ENCODE results near the gene FTH1.

The FTH1 gene

DNA sequence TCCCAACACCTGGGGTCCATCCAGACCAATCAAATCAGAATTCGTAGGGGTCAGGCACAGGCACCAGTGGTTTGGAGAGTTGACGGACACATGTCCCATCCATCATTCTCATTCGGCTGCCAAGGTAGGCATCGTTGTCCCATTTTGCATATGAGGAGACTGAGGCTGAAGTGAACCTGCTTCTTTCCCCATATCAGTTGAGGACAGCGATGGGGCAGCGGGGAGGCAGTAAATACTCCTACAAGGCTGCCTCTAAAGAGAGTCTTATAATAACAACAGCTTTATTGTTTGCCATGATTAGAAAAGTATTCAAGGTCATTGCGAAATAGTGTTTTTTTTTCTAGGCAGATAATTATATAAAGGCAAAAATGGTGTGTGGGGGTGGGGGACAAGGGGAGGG lies 18.9 kb downstream of the FTH1 start:
- no peak for DNase-seq

DNA sequence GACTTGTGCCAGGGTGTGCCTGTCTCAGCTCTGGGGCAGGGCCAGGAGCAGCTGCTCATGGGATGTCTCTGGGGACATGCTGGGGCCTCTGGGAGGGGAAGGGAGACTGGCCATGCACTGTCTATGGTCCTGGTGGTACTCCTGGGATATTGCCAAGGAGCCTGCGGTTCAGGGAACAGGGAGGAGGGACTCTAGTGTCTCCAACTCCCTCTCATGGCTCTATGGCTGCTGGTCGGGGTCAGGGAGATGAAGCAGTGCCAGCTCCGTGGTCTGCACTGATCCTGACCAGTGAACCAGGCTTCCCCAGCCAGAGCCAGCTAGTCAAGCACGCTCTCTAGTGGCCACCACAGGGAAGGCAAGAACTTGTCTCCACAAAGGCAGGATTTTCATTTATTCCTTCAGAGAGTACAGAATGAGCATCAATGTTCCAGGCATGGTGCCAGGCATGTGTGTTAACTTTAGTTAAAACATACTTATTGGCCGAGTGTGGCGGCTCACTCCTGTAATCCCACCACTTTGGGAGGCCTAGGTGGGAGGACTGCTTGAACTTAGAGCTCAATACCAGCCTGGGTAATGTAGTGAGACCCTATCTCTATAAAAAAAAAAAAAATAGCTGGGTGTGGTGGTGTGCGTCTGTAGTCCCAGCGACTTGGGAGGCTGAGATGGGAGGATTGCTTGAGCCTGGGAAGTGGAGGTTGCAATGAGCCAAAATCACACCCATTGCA lies 19.8 kb downstream of the FTH1 start:
- peak; percentile 89 for DNase-seq

DNA sequence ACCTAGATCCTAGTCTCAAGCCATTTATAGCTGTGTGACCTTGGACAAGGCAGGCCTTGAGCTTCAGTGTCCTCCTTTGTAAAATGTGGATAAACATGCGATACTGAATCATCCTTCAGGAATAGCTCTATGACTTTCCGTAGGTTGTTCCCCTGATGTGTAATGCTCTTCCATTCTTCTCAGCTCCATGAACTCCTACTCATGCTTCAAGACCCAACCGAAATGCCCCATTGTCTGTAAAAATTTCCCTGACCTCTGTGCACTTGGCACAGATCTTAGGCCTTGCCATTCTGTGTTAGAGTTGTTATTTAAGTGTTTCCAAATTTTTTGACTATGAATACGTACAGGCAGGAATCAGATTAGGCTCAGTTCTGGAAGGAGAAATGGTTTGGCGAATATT lies 20.5 kb downstream of the FTH1 start:
- no peak for DNase-seq

DNA sequence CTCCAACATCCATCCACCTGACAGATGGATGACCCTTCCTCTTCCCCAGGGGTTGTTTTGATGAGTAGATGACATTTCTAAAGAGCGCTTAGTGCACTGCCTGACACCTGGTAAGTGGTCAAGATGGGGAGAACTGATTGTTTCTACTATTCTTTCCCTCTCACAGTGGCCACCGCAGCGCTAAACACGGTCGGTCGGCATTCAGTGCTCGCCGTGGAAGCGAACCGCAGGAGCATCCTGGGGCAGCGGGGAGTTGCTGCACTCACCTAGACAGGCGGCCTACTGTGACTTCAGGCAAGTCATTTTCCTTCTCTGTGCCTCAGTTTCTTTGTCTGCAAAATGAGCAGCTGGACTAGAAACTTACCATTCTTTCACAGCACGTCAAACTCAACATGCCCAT lies 22.2 kb downstream of the FTH1 start:
- no peak for DNase-seq

DNA sequence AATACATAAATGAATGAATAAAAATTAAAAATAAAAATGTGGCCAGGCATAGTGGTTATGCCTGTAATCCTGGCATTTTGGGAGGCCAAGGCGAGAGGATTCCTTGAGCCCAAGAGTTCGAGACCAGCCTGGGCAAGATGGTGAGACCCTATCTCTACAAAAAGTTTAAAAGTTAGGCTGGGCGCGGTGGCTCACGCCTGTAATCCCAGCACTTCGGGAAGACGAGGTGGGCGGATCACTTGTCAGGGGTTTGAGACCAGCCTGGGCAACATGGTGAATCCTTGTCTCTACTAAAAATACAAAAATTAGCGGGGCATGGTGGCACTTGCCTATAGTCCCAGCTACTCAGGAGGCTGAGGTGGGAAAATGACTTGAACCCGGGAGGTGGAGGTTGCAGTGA lies 27.0 kb downstream of the FTH1 start:
- no peak for DNase-seq

DNA sequence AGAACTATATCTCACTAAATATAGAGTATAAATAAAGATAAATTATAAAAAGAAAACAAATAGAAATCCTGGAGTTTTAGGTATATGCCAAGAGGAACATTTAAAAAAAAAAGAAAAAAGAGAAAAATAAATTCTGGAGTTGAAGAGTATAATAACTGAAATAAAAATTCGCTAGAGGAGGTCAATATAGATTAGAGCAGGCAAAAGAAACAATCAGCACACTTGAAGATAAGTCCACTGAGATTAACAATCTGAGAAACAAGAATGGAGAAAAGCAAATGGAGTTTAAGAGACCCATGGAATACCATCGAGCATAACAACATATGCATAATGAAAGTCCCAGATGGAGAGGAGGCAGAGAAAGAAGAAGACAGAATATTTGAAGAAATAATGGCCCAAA lies 31.6 kb downstream of the FTH1 start:
- no peak for DNase-seq

DNA sequence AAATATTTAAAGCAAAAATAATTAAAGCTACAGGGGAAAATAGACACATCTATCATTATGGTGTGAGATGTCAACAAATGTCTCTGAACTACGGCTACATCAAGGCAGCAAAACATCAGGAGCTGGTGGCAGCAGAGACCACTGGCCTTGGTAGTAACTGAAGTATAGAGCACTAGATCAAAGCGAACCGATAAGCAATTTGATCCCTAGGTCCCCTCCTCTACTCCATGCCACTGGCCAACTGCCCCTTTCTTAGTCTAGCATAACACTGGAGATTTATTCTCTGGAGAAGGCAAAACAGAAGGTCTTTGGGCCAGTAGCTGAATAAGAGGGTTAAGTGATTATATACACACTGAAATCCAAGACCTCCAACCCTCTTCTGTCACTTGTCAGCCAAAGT lies 36.5 kb downstream of the FTH1 start:
- no peak for DNase-seq

DNA sequence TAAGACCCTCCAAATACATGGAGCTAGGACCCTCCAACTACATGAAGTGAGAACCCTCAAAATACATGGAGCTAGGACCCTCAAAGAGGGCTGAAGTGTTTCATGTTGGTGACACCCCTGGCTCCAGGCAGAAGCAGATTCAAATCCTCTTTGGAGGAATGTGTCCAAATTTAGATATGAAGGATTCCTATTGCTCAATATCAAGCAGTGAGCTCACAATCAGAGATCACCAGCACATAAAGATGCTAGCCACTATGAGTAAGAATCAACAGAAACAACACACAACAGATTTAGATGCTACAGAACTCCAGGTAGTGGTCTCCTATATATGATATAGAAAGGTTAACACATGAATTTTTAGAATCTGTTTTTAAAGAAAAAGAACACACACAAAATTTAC lies 38.8 kb downstream of the FTH1 start:
- DNase-seq = no peak

DNA sequence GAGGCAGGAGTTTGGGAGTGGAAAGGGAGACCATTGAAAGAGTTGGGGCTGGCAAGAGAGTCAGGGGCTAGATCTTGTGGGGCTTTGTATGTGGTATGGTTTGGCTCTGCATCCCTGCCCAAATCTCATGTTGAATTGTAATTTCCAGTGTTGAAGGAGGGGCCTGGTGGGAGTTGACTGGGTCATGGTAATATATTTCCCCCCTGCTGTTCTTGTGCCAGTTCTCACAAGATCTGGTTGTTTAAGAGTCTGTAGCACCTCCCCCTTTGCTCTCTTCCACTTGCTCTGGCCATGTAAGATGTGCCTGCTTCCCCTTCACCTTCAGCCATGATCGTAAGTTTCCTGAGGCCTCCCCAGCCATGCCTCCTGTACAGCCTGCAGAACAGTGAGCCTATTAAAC lies 39.9 kb downstream of the FTH1 start:
- DNase-seq = no peak

DNA sequence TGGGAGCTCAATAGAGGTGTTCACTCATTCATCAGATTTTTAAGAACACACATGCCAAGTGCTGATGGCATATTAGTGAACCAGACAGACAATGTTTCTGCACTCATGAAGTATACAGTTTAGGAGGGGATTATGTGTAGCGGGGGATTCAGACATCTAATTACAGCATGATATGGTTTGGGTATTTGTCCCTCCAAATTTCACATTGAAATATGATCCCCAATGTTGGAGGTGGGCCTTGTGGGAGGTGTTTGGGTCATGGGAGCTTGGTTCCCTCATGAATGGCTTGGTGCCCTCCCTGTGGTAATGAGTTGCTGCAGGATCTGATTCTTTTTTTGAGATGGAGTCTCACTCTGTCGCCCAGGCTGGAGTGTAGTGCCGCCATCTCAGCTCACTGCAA lies 41.2 kb downstream of the FTH1 start:
- DNase-seq = no peak

DNA sequence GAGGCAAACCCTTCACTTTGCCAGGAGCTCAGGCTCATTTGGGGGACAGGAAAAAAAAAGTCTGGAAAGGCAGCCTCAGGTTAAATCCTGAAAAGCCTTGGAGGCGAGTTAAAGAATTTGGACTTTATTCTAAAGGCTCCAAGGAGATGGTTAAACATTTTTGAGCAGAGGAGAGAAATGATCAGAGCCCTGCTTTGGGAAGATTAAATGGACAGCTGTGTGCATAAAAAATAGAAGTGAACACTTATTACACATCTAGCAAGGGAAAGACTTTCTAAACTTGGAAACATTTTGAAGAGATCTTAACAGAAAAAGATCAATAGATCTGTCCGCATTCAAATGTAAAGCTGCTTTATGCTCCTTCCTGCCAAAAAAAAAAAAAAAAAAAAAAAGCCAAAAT lies 41.7 kb downstream of the FTH1 start:
- no peak for DNase-seq

DNA sequence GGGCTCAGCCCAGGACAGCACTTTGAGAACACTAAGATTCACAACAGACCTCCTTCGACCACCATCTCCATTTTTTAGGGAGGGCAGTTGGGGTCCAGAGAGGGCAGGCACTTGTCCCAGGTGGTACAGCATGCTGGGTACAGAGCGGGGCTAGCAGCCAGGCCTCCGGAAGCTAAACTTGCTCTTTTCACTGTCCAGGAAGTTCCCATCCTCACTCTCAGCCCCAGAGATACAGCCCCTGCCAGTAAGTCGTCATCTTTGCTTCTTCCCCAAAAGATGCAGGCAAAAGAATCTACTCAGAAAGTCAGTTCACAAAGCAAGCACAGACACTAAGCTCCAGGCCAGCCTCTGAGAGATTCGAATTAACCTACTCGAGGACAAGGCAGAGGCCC lies 43.4 kb downstream of the FTH1 start:
- no peak for DNase-seq

DNA sequence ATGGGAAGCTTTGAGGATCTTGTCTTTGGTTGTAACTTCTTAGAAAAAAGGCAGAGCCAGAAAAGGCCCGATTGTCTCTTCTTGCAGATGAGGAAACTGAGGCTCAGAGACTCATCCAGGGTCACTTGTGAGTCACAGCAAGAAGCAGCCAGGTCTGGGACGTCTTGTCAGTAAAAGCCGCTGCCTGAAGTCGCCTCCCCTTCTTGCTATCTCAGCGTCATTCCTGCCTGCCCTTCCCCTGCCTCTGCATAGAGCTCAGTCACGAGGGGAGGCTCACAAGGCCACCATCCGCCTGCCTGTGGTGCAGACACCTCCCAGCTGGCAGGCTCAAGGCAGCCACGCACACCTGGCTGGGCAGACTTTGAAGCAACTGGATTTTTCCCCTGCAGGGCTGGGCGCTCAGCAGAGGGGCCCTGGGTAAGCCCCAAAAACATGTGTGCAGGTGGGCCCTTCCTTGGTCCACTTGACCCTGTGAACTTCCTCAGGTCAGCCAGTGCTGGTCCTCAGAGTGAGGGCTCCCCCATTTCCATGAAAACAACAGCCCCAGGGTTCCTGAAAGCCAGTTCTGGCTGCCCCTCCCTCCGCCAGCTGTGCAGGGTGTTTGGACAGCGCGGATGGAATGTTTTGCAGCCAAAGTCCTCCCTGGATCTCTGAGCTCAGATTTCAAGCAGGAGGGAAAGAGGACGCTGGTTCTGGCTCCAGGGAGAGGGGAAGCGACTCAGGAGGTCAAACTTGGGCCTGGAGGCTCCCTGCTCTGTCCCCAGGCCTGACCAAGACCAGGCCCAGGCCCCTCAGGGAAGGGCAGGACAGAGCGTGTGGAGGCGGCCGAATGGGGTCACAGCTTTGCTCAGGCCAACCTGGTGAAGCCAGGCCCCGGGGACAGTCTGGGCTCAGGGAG lies 44.0 kb downstream of the FTH1 start:
- DNase-seq = peak; percentile 72

DNA sequence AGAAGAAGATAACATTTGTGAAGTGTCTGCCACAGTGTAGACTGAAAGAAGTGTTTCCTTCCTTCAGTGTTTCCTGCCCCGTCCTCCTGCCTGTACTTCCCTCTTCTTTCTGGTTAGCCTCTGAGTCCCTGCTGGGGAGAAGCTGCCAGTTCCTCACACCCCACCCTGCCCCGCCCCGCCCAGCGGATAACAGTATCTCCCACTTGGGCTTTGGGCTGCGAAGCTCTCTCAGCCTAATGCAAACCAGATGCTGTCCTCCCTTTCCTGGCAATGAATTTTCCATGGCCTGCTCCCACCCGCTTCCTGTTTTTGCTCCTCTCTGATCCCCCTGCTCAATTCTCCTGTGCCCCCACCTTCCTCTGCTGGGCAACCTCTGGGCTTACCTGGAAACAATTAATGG lies 44.9 kb downstream of the FTH1 start:
- DNase-seq = peak; percentile 89

DNA sequence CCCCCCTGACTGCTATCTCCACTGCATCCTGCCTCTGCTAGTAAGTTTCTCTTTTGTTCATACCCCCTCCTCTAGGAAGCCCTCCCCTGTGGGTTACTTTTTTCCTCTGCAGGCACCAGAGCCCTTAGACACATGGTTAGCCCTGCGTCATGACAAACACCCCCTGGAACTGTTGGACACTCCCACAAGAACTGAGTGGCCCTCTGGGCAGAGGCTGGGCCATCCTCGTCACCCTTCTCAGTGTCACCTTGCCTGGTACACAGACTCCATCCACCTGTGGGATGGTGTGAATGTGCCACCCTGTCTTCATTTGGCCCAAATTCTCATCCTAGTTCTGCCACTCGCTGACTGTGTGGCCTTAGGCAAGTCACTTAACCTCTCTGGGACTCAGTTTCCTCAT lies 46.0 kb downstream of the FTH1 start:
- no peak for DNase-seq

DNA sequence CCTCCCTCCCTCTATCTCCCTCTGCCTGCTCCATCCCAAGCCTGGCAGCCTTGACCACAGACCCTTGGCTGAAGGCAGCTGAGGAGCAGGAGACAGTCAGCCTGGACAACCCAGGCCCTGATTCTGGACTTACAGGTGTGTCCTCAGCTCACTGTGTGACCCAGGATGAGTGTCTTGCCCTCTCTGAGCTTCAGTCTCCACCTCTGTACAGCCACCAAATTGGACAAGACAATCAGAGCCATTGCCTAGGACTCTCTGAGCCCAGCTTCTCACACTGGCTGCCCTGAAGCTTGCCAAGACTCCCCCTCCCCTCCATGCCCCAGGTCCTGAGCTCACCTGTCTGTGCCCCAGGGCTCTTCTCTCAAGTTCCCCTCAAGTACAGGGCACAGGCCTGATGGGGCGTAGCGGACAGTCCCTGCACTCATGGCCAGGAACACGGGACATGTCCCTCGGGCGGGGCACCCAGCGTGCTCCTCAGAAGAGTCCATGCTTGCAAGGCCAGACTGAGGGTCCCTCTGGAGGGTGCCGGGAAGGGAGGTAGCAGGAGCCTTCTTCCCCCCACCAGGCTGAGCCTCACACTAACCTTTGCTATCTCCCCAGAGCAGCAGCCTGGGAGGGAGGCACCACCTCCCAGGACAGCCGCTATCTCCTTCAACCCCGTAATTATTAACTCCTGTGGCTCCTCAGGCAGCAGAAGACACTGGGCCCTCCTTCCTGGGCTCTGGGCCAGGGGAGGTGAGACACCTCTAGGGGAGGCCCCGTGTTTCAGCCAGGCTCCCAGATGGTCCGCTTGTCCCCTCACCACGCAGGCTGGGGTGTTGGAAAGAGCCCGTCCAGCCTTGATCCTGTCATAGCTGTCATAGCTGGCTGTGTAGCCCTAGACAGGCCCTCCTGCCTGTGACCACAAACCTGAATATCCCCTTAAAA lies 47.5 kb downstream of the FTH1 start:
- DNase-seq = no peak

DNA sequence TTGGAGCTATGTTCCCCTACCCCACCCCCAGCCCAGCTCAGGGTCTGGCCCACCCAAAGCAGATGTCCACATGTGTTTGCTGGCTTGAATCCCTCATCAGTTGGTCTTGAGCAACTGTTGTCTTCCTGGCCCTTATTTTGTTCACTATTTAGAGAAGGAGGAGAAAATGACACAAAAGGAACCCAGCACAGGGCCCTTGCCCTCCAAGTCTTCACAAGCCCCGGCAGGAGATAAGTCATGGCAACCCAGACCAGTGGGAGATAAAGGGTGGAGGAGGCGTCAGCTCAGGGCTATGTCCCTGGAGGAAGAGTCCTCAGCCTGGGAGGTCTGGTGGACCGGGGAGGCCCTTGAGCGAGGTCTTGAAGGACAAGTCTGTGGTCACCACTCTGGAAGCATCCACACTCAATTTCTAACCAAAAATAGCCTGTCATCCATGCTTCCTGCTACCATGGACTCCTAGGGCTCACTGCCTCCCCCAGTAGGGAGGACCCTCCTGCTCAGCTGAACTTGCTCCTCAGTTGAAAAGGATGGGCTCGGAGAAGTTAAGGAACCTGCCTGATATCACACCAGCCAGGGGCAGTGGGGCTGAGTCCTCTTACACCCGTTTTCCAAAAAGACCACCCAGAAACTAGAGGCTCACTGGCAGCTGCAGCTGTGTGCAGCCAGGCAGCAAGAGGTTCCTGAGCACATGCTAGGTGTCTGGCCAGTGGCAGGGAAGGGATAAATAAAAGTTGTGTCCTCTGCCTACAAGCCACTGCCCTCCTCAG lies 48.3 kb downstream of the FTH1 start:
- no peak for DNase-seq

DNA sequence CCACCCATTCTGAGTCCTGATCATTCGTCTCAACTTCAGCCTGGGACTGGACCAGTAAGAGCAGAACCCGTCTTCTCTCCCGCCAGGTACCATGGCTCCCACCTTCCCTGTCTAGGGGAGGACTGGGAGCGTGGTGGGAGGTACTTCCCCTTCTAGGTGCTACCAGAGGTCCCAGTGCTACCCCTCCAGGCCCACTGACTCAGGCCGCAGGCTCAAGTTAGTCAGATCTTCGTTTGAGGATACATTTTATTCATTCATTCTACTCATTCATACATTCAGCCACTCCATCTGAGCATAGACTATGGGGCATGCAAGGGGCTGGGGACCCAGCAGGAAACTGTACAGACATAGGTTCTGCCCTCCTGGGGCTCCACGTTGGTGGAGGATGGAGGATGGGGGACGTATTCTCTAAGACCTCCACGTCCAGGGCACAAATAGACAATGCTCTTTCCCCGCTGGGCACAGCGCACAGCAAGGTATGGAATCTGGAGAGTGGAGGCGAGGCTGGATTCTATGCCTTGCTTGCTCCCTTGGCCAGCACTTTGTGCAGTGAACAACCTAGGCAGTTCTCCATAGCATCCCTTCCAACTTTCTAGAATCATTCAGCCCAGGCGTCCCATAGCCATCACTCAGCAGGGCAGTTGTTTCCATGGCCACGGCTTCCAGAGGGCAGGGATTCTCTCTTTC lies 49.0 kb downstream of the FTH1 start:
- no peak for DNase-seq

DNA sequence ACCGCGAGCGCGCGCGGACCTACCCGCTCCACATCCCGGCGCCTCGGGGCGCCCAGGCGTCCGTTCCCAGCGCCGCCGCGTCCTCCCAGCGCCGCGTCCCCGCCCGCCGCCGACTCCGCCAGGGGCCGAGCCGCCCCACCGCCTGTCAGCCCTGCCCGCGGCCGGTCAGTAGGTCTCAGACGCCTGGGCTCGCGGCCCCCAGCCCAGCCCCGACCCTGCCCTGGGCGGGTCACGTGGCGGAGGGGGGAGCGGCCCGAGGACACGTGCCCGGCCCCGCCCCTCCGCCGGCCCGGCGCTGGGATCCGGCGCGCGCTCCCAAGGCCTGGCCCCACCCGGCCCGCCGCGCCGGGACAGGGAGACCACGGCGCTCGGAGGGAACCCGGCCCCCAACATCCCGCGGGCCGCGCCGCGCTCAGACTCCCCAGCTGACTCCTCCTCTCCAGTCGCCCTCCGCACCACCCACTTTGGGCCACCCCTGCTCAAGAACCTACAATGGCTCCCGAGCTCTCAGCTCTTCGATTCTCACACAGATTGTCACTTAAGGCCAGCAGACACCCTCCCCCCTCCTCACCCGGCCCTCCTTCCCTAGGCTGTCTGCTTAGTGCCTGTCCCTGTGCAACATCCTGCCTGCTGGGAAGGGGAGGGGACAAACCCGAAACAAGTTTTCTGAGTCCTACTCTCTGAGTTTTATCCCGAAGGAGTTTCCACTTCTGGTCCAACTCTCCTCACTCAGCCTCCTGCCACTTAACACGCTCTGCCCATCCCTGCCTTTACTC lies 49.9 kb downstream of the FTH1 start, which contains the start of gene RAB3IL1:
TSS of gene RAB3IL1 (minus strand) at position 233 of the 776 bp plus-strand sequence. CDS start at position 34, 199 bp downstream.
- DNase-seq = peak; percentile 66

DNA sequence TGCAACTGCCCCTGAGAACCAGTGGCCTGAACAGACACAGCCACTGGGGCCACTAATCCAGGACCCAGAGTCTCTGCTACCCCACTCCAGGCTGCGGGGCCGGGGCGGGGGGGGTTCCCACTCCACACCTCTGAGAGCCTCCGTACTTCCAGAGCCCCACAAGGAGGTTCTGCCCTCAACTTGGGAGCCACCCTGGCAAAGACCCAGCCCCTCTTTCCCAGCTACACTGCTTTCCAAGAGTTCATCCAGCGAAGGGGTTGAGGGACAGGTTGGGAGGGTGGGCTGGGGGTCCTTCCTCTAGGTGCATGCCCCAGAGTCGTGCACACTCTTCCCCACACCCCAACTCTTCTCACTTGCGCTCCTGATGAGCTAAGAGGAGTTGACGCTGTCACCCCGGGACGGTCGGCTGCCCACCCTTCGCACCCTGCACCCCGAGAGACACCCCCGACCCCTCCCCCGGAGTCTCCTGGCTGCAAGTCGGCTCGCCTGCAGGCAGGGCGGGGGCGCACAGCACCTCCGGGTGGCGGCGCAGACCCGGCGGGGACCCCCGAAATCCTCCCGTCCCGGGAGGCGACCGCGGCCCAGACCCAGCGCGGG lies 50.6 kb downstream of the FTH1 start:
- DNase-seq = no peak

Measured in fibroblast of skin of right biceps (primary cell).